Spleen (tissue), 7 donors: ENCODE results near the gene ECSCR.

Source experiments
- CTCF ChIP-seq, 11 experiments: fragments of 200-600 bp in 7 of 11; fragments of 450-650 bp in 4 of 11; sonication (generic) in 4 of 11; IDR thresholded peaks in 8 of 11; conservative IDR thresholded peaks in 3 of 11; 1 replicate in 7 of 11; 2 replicates in 4 of 11; pipeline versions ENCODE4 v1.4.0 to v1.8.0; 2016 to 2021; ENCODE audit warnings: antibody characterized with exemption in 11 of 11, inconsistent platforms in 4 of 11, mild to moderate bottlenecking in 1 of 11
- POLR2A ChIP-seq, 3 donors: fragments of 450-650 bp; IDR thresholded peaks; one replicate each; pipeline ENCODE4 v1.5.1; 2017; ENCODE audit warnings: antibody characterized with exemption in 3 of 3, mild to moderate bottlenecking in 1 of 3
- POLR2AphosphoS5 ChIP-seq, 3 donors: sonication (generic); formaldehyde crosslinking; IDR thresholded peaks; one replicate each; pipeline ENCODE4 v1.5.1; 2017; ENCODE audit warnings: antibody characterized with exemption in 3 of 3
- donor health status: DM: no; HTN: no; CAD: no; lungs with moderate emphysema.
- donor health status: DM: no; HTN: no; CAD: no.
- donor health status: DM: no; HTN: no; CAD: no.

GRCh38 chr5:139406963-139407362 lies 55.6 kb downstream of the ECSCR start:
- TF ChIP-seq CTCF (IDR thresholded peaks at IDR 0.05 in 8 of 11, conservative IDR thresholded peaks at IDR 0.05 in 3 of 11) (no peak), POLR2AphosphoS5 (IDR thresholded peaks at IDR 0.05) (no peak), POLR2A (IDR thresholded peaks at IDR 0.05) (no peak)
